HepG2 (cell line): ENCODE results near the gene ATL2. TPM values are rescaled to one million over a fixed set of nuclear protein-coding genes. Genes with fewer than 3 reads are reported as not detected.

ENCODE experiments used
- ATAC-seq: fragments of 200-7000 bp; cut with Tn5 transposase; 3 replicates; pipeline ENCODE4 v1.9.1; 2020; ENCODE audit warnings: mild to moderate bottlenecking, moderate library complexity
- BruUV-seq: library from RNA; stranded (reverse); fragments of 400-500 nt; replicated peaks from 2 replicates; lab custom pipeline; 2021; lab: Mats Ljungman, UMichigan
- CTCF ChIA-PET: fragments of 300-600 bp; formaldehyde crosslinking; extraction: SDS; loops from one replicate; lab custom pipeline; 2021; ENCODE audit warnings: low total read pairs, inconsistent platforms, low intra/inter-chr PET ratio; lab: Yijun Ruan, JAX
- POLR2A ChIA-PET: fragments of 350-600 bp; sonication (Branson Sonifier 250); formaldehyde crosslinking; loops from one replicate; lab custom pipeline; 2020; ENCODE audit warnings: antibody characterized with exemption, inconsistent platforms; lab: Yijun Ruan, JAX
- DNase-seq: peaks from one replicate; pipeline ENCODE4 v3.0.0-alpha.2; 2015; ENCODE audit warnings: low spot score
- FAIRE-seq: peaks from 3 replicates; lab custom pipeline; 2011; peaks lifted over from hg19 to GRCh38; lab: Jason Lieb, UNC
- H2AFZ ChIP-seq: one replicate; pipeline ENCODE4 v1.6.1; 2011; ENCODE audit warnings: low read length, inconsistent platforms
- H3K27ac ChIP-seq: fragments of 300-600 bp; 3 replicates; pipeline ENCODE4 v1.8.0; 2011; ENCODE audit warnings: mixed run types, mild to moderate bottlenecking, mixed read lengths, low read length, inconsistent platforms; ENCODE audit not compliant: insufficient read depth; ENCODE audit errors: extremely low read length
- H3K27me3 ChIP-seq, 2 experiments: fragments of 200-600 bp in 1 of 2; 2 replicates in 1 of 2; 3 replicates in 1 of 2; pipeline versions ENCODE4 v1.6.0 to v1.8.0; 2011; ENCODE audit warnings: low read length in 2 of 2, mild to moderate bottlenecking in 2 of 2, moderate library complexity in 2 of 2, inconsistent platforms in 1 of 2; ENCODE audit not compliant: insufficient read depth in 2 of 2, control insufficient read depth in 1 of 2
- H3K36me3 ChIP-seq, 2 experiments: fragments of 200-600 bp in 1 of 2; replicated peaks in 1 of 2; 2 replicates in 1 of 2; 3 replicates in 1 of 2; pipeline versions ENCODE4 v1.5.1 to v1.8.0; 2011; ENCODE audit warnings: low read length in 2 of 2, inconsistent platforms in 1 of 2; ENCODE audit not compliant: insufficient read depth in 2 of 2, control insufficient read depth in 1 of 2
- H3K4me1 ChIP-seq: 2 replicates; pipeline ENCODE4 v1.5.1; 2012; ENCODE audit warnings: low read length, inconsistent platforms; ENCODE audit not compliant: insufficient read depth
- H3K4me2 ChIP-seq: 2 replicates; pipeline ENCODE4 v1.6.0; 2011; ENCODE audit warnings: low read depth, low read length, inconsistent platforms
- H3K4me3 ChIP-seq, 3 experiments: fragments of 200-600 bp in 1 of 3; sonication (generic), shearing (Covaris generic) in 1 of 3; replicated peaks in 1 of 3; 2 replicates each; pipeline ENCODE4 v1.5.1; 2011 to 2016; ENCODE audit warnings: low read length in 3 of 3, inconsistent platforms in 2 of 3, low read depth in 2 of 3, mild to moderate bottlenecking in 2 of 3, control low read depth in 1 of 3, mixed read lengths in 1 of 3; ENCODE audit not compliant: insufficient read depth in 1 of 3
- H3K79me2 ChIP-seq: one replicate; pipeline ENCODE4 v1.6.1; 2011; ENCODE audit warnings: low read length, inconsistent platforms; ENCODE audit not compliant: insufficient read depth
- H3K9ac ChIP-seq: 2 replicates; pipeline ENCODE4 v1.6.0; 2011; ENCODE audit warnings: mild to moderate bottlenecking, low read depth, low read length, inconsistent platforms; ENCODE audit not compliant: insufficient read depth
- H3K9me3 ChIP-seq: 2 replicates; pipeline ENCODE4 v1.5.1; 2012; ENCODE audit warnings: mild to moderate bottlenecking, low read length
- H4K20me1 ChIP-seq: 2 replicates; pipeline ENCODE4 v1.6.0; 2011; ENCODE audit warnings: inconsistent platforms, mild to moderate bottlenecking, low read length, moderate library complexity; ENCODE audit not compliant: insufficient read depth
- CEBPG ChIP-seq: IDR thresholded peaks from 2 replicates; pipeline ENCODE4 v1.6.1; 2016
- E2F5 ChIP-seq: sonication (generic); formaldehyde crosslinking; conservative IDR thresholded peaks from 2 replicates; pipeline ENCODE4 v1.4.0; 2020; ENCODE audit warnings: missing genetic modification reagents
- FIP1L1 ChIP-seq: fragments of 200-400 bp; formaldehyde crosslinking; IDR thresholded peaks from 2 replicates; pipeline ENCODE4 v1.6.1; 2018; ENCODE audit warnings: low read depth, mild to moderate bottlenecking, low read length, moderate library complexity, borderline replicate concordance; ENCODE audit not compliant: insufficient read depth
- MTF1 ChIP-seq: sonication (generic); formaldehyde crosslinking; IDR thresholded peaks from 2 replicates; pipeline ENCODE4 v1.5.0; 2020; ENCODE audit warnings: missing genetic modification reagents
- SMAD9 ChIP-seq: sonication (generic); formaldehyde crosslinking; IDR thresholded peaks from 2 replicates; pipeline ENCODE4 v1.5.1; 2020; ENCODE audit warnings: mild to moderate bottlenecking, missing genetic modification reagents
- STAG1 ChIP-seq: sonication (generic); formaldehyde crosslinking; IDR thresholded peaks from 2 replicates; pipeline ENCODE4 v1.4.0; 2020; ENCODE audit warnings: missing genetic modification reagents
- TSC22D2 ChIP-seq: sonication (generic); formaldehyde crosslinking; IDR thresholded peaks from 2 replicates; pipeline ENCODE4 v1.5.1; 2020; ENCODE audit warnings: missing genetic modification reagents, mild to moderate bottlenecking, borderline replicate concordance
- ZFX ChIP-seq: sonication (generic); formaldehyde crosslinking; IDR thresholded peaks from 2 replicates; pipeline ENCODE4 v1.4.0; 2020; ENCODE audit warnings: mild to moderate bottlenecking, low read depth, missing genetic modification reagents, moderate library complexity
- ZNF17 ChIP-seq: sonication (generic); formaldehyde crosslinking; IDR thresholded peaks from 2 replicates; pipeline ENCODE4 v1.5.0; 2020; ENCODE audit warnings: mild to moderate bottlenecking, missing genetic modification reagents
- ZNF350 ChIP-seq: sonication (generic); formaldehyde crosslinking; IDR thresholded peaks from 2 replicates; pipeline ENCODE4 v1.4.0; 2020; ENCODE audit warnings: mild to moderate bottlenecking, low read depth, missing genetic modification reagents, borderline replicate concordance
- ZNF460 ChIP-seq: sonication (generic); formaldehyde crosslinking; IDR thresholded peaks from 2 replicates; pipeline ENCODE4 v1.5.1; 2020; ENCODE audit warnings: missing genetic modification reagents, mild to moderate bottlenecking, borderline replicate concordance
- ZNF570 ChIP-seq: sonication (generic); formaldehyde crosslinking; IDR thresholded peaks from 2 replicates; pipeline ENCODE4 v1.4.0; 2020; ENCODE audit warnings: mild to moderate bottlenecking, missing genetic modification reagents, borderline replicate concordance
- ZNF589 ChIP-seq: sonication (generic); formaldehyde crosslinking; conservative IDR thresholded peaks from 2 replicates; pipeline ENCODE4 v1.8.0; 2022; ENCODE audit warnings: mild to moderate bottlenecking, moderate library complexity, missing genetic modification reagents
- ZNF766 ChIP-seq: sonication (generic); formaldehyde crosslinking; IDR thresholded peaks from 2 replicates; pipeline ENCODE4 v1.5.0; 2020; ENCODE audit warnings: missing genetic modification reagents, borderline replicate concordance
- ZNF879 ChIP-seq: sonication (generic); formaldehyde crosslinking; IDR thresholded peaks from 2 replicates; pipeline ENCODE4 v1.8.1; 2023; ENCODE audit warnings: missing genetic modification reagents
- WGBS: methylation state at CpG from one replicate; pipeline ENCODE4 v1.1.6; 2017; ENCODE audit warnings: low lambda C conversion rate; 5-methylcytosine and 5-hydroxymethylcytosine counted together
- in situ Hi-C: cut with HindIII; loops from 2 replicates; pipeline ENCODE4 v1.10.0; 2017; ENCODE audit warnings: low pct_unique_long_range_greater_than_20kb; ENCODE audit not compliant: extremely low pct_ligation_motif_present
- intact Hi-C: fragments of 100-400 bp; cut with micrococcal nuclease; formaldehyde crosslinking; loops from one replicate; pipeline ENCODE4 v1.10.0; 2022; ENCODE audit not compliant: unreplicated experiment
- polyA plus RNA-seq, 8 experiments: library from polyadenylated mRNA; depleted of rRNA in 3 of 8; stranded (reverse) in 7 of 8; unstranded in 1 of 8; fragments of >200 nt; fragmentation: Illumina TruSeq in 4 of 8; extraction: Trizol in 4 of 8; gene quantifications; 2 replicates each; pipeline versions ENCODE4 v1.2.1 to v1.2.3, GENCODE V29; 2011 to 2016; ENCODE audit warnings: low read depth in 4 of 8, missing spikeins in 1 of 8, mixed read lengths in 1 of 8; ENCODE audit not compliant: insufficient read depth in 1 of 8
- total RNA-seq, 5 experiments: library from RNA; depleted of rRNA; stranded (reverse); fragments of >200 nt; fragmentation: Illumina TruSeq; extraction: Trizol; gene quantifications; 2 replicates each; pipeline ENCODE4 v1.2.3, GENCODE V29; 2016; ENCODE audit warnings: low read depth in 1 of 5

Gene ATL2
- total and polyA plus RNA-seq, 2 of the 13 experiments (the other 11 are each of a cell fraction or from before 2014, with no cell fraction given) = 56.5 to 119 TPM

- Histone ChIP-seq H3K4me1 (no peaks in the 10 kb centered on the region), H3K4me2 (no peak overlapping the region), H3K27ac (no peak overlapping the region), H3K9ac (no peak overlapping the region), H3K4me3 (no peak overlapping the region), H3K36me3 (no peaks in the 10 kb centered on the region), H3K27me3 (peaks cover 0 to 22% of the 10 kb centered on the region in 2 experiments; a peak in 3 of 5 replicates), H3K9me3 (no peaks in the 10 kb centered on the region), H3K79me2 (no peaks in the 10 kb centered on the region), H4K20me1 (no peaks in the 10 kb centered on the region), H2AFZ (no peak overlapping the region)
- TF ChIP-seq ZNF460 (CRISPR knock-in tag) = no peak
- no peak for TF ChIP-seq STAG1
- TF ChIP-seq FIP1L1 = no peak
- TF ChIP-seq ZNF879 (CRISPR knock-in tag) = no peak
- TF ChIP-seq MTF1 (CRISPR knock-in tag) = no peak
- TF ChIP-seq ZNF17 = no peak
- TF ChIP-seq ZFX (CRISPR knock-in tag) = no peak
- no peak for TF ChIP-seq ZNF570 (CRISPR knock-in tag)
- no peak for TF ChIP-seq TSC22D2 (CRISPR knock-in tag)
- TF ChIP-seq ZNF589 (CRISPR knock-in tag) = no peak
- no peak for TF ChIP-seq CEBPG
- TF ChIP-seq E2F5 (CRISPR knock-in tag) = no peak
- no peak for TF ChIP-seq ZNF766 (CRISPR knock-in tag)
- TF ChIP-seq ZNF350 (CRISPR knock-in tag) = no peak
- no peak for TF ChIP-seq SMAD9 (CRISPR knock-in tag)
- ChIA-PET CTCF (no interaction called here), POLR2A (no interaction called here)
- in situ Hi-C loops = loop anchor here (5.0 kb wide), 1 partner anchor 274 kb away; no protein-coding TSS in a partner anchor
- BruUV-seq = no TSS peak
- no peak for FAIRE-seq
- no peak for ATAC-seq
- 40% methylated on average over 10 of the region's 10 CpGs for WGBS
- intact Hi-C loops = no loop called here
- no peak for DNase-seq
Measured at GRCh38 chr2:38261569-38262068, 115.5 kb downstream of the ATL2 start.
